Chondrocyte (in vitro differentiated cells): ENCODE data around the gene SFTPB. TPM values are rescaled to one million over a fixed set of nuclear protein-coding genes. Genes with fewer than 3 reads are reported as not detected.

Source experiments
- DNase-seq: peaks from one replicate; pipeline ENCODE4 v3.0.0; 2021; ENCODE audit warnings: mixed read lengths, low spot score
- H3K27ac Mint-ChIP-seq: one replicate; pipeline ENCODE4 v1.8.0; 2021; ENCODE audit warnings: mild to moderate bottlenecking, moderate library complexity, mixed read lengths; ENCODE audit not compliant: unreplicated experiment
- H3K27me3 Mint-ChIP-seq: 2 replicates; pipeline ENCODE4 v1.8.0; 2021; ENCODE audit warnings: low read depth, mixed read lengths
- H3K36me3 Mint-ChIP-seq: 2 replicates; pipeline ENCODE4 v1.8.0; 2021; ENCODE audit warnings: low read depth, mixed read lengths
- H3K4me1 Mint-ChIP-seq: 2 replicates; pipeline ENCODE4 v1.8.0; 2021; ENCODE audit warnings: low read depth, mild to moderate bottlenecking, mixed read lengths
- H3K4me3 Mint-ChIP-seq: one replicate; pipeline ENCODE4 v1.8.0; 2021; ENCODE audit warnings: mild to moderate bottlenecking, moderate library complexity, mixed read lengths; ENCODE audit not compliant: unreplicated experiment
- H3K9me3 Mint-ChIP-seq: 2 replicates; pipeline ENCODE4 v1.8.0; 2021; ENCODE audit warnings: low read depth, mixed read lengths
- total RNA-seq: library from RNA; stranded (reverse); gene quantifications from 3 replicates; pipeline ENCODE4 v1.2.1, GENCODE V29; 2021
- TF ChIP-seq, protein P1 (sequence below): fragments of 200-600 bp; sonication (generic); IDR thresholded peaks from 2 replicates; pipeline ENCODE4 v1.5.0; 2021; ENCODE audit warnings: antibody characterized with exemption, mild to moderate bottlenecking, moderate library complexity

Gene SFTPB
- total RNA-seq, 1 donor from 2014 or later: not detected

DNA sequence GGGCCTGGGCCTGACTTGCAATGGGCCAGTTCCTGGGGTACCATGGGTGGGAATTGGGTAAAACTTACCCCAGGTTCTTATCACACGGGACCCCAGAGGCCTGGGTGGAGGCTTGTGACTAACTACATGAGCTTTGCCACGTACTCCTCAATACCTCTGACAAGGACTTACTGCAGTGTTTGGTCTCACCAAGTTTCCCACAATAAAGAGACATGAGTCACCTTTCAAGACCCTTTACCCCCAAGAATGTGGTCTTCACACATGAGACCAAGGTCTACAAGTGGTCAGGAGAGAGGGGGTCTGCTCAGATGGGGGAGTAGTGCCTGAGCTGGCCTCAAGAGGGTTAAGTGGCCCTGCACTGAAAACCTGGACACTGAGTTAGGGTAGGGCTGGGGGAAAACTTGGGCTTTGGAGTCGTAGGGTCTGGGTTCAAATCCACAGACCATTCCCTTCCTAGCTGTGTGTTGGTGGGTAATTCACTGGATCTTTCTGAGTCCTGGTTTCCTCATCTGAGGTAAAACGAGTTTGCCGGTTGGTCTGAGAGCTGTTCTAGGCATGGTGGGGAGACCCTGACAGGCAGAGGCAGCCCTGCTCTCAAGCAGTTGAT, 24.1 kb upstream of the SFTPB start:
- H3K4me3 Mint-ChIP-seq: no peak overlapping the region
- no peak for DNase-seq
- no peaks in the 10 kb centered on the region for H3K9me3 Mint-ChIP-seq
- H3K36me3 Mint-ChIP-seq: no peaks in the 10 kb centered on the region
- H3K27ac Mint-ChIP-seq: no peak overlapping the region
- peaks cover 6% of the 10 kb centered on the region for H3K4me1 Mint-ChIP-seq
- TF ChIP-seq, protein P1, sequence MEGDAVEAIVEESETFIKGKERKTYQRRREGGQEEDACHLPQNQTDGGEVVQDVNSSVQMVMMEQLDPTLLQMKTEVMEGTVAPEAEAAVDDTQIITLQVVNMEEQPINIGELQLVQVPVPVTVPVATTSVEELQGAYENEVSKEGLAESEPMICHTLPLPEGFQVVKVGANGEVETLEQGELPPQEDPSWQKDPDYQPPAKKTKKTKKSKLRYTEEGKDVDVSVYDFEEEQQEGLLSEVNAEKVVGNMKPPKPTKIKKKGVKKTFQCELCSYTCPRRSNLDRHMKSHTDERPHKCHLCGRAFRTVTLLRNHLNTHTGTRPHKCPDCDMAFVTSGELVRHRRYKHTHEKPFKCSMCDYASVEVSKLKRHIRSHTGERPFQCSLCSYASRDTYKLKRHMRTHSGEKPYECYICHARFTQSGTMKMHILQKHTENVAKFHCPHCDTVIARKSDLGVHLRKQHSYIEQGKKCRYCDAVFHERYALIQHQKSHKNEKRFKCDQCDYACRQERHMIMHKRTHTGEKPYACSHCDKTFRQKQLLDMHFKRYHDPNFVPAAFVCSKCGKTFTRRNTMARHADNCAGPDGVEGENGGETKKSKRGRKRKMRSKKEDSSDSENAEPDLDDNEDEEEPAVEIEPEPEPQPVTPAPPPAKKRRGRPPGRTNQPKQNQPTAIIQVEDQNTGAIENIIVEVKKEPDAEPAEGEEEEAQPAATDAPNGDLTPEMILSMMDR: no peak
- H3K27me3 Mint-ChIP-seq: peaks cover 4% of the 10 kb centered on the region

DNA sequence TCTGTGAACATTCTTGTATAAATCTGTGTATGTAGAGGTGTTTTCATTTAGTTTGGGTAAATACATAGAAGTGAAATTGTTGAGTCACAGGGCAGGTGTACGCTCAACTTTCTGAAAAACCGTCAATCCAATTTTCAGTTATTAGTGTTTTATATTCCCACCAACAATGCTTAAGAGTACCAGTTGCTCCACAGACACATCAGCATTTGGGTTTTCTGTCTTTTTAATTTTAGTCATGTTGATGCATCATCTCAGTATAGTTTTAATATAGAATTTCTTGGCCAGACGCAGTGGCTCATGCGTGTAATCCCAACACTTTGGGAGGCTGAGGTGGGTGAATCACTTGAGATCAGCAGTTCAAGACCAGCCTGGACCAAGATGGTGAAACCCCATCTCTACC, 22.9 kb upstream of the SFTPB start:
- H3K36me3 Mint-ChIP-seq: no peaks in the 10 kb centered on the region
- peaks cover 8% of the 10 kb centered on the region for H3K4me1 Mint-ChIP-seq
- no peaks in the 10 kb centered on the region for H3K9me3 Mint-ChIP-seq
- TF ChIP-seq, protein P1: no peak
- H3K4me3 Mint-ChIP-seq: no peak overlapping the region
- H3K27ac Mint-ChIP-seq: no peak overlapping the region
- no peak for DNase-seq
- peaks cover 4% of the 10 kb centered on the region for H3K27me3 Mint-ChIP-seq

DNA sequence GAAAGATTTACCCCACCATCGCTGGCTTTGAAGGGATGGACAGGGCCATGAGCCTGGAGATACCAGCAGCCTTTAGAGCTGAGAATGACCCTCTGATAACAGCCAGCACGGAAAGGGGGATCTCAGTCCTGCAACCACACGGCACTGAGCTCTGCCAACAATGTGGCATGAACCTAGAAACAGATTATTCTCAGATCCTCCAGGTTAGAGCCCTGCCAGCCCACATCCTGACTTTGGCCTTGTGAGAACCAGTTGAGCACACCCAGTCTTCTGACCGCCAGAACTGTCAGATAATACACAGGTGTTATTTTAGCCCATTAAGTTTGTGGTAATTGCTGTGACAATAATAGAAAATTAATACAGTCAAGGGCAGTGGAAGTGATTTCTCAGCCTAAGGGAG, 16.8 kb upstream of the SFTPB start:
- Mint-ChIP-seq H3K36me3 (no peaks in the 10 kb centered on the region), H3K4me3 (no peak overlapping the region), H3K27ac (no peak overlapping the region), H3K9me3 (no peaks in the 10 kb centered on the region), H3K4me1 (peaks cover 6% of the 10 kb centered on the region), H3K27me3 (peaks cover 5% of the 10 kb centered on the region)
- DNase-seq: no peak
- TF ChIP-seq, protein P1: no peak

DNA sequence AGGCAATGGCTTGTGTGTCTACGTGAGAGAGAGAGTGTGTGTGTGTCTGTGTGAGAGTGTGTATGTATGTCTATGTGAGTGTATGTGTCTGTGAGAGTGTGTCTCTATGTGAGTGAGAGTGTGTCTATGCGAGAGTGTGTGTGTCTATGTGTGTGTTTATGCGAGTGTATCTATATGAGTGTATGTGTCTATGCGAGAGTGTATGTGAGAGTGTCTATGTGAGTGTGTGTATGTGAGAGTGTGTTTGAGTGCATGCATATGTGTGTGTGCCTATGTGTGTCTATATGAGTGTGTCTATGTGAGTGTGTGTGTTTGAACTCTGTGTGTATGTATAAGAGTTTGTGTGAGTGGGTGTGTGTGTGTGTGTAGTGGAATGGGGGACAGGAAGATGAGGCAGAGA, 16.4 kb upstream of the SFTPB start:
- Mint-ChIP-seq H3K27ac (no peak overlapping the region), H3K27me3 (peaks cover 5% of the 10 kb centered on the region), H3K9me3 (no peaks in the 10 kb centered on the region), H3K4me1 (peaks cover 6% of the 10 kb centered on the region), H3K36me3 (no peaks in the 10 kb centered on the region), H3K4me3 (no peak overlapping the region)
- TF ChIP-seq, protein P1: no peak
- no peak for DNase-seq

DNA sequence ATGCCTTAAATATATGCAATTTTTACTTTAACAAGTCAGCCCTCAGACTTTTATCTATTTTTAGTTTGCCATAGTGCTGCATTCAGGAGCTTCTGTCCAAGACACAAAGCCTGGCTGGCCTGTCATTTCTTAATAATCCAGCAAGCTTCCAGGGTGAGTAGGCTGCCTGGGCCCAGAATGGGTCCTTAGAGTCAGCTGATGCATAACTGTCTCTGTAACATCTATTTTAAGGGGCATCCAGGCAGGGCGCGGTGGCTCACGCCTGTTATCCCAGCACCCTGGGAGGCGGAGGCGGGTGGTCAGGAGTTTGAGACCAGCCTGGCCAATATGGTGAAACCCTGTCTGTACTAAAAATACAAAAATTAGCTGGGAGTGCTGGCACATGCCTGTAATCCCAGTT, 14.4 kb upstream of the SFTPB start:
- no peak for DNase-seq
- Mint-ChIP-seq H3K27me3 (peaks cover 4% of the 10 kb centered on the region), H3K27ac (no peak overlapping the region), H3K9me3 (no peaks in the 10 kb centered on the region), H3K4me1 (peaks cover 10% of the 10 kb centered on the region), H3K36me3 (no peaks in the 10 kb centered on the region), H3K4me3 (no peak overlapping the region)
- TF ChIP-seq, protein P1: no peak
